ENCODE measurements around the gene EGFR.

EGFR gene

DNA sequence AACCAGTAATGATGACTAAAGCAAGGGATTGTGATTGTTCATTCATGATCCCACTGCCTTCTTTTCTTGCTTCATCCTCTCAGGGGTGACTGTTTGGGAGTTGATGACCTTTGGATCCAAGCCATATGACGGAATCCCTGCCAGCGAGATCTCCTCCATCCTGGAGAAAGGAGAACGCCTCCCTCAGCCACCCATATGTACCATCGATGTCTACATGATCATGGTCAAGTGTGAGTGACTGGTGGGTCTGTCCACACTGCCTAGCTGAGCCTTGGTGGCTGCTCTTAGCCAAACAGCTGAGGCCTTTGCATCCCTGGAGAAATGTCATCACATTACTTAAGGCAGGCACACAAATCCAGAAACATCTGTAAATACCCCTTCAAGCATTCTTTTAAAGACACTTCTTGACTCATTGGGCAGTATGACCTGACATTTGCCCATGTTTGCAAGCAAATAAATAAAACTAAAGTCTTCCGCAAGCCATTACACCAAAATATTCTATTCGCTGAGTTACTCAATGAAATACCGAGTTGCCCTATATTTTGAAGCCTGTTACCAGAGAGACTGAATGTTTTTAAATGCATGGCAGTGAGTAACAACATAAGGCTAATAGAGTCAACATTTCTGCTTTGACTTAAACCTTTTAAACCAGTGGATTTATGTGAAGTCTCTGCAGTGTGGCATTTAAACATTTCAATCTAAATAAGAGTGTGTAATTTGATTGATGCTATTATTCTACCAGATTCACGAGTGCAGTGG lies 180.0 kb downstream of the EGFR start:
- Histone ChIP-seq H3K9ac (ENCODE audit: low read length) (no peak overlapping the region), H3K4me1 (ENCODE audit: insufficient read depth, low read length, severe bottlenecking) (no peaks in the 10 kb centered on the region), H3K4me3 (ENCODE audit: low read depth, low read length, poor library complexity, severe bottlenecking) (no peak overlapping the region), H3F3A (ENCODE audit: insufficient read depth, low read length) (no peaks in the 10 kb centered on the region), H3K9me2 (ENCODE audit: low read depth, low read length) (no peaks in the 10 kb centered on the region), H3K36me3 (ENCODE audit: insufficient read depth, low read length) (no peaks in the 10 kb centered on the region), H3K27me3 (ENCODE audit: insufficient read depth, low read length) (no peaks in the 10 kb centered on the region), H3K27ac (ENCODE audit: low read depth, low read length, poor library complexity, severe bottlenecking) (no peak overlapping the region), H3K9me3 (ENCODE audit: low read length) (no peaks in the 10 kb centered on the region), H4K20me1 (ENCODE audit: insufficient read depth, low read length) (no peaks in the 10 kb centered on the region), H2AFZ (ENCODE audit: low read length) (no peak overlapping the region), H3K4me2 (ENCODE audit: low read length) (no peak overlapping the region), H3K79me2 (ENCODE audit: insufficient read depth, low read length) (no peaks in the 10 kb centered on the region)
- TF ChIP-seq, protein P1, sequence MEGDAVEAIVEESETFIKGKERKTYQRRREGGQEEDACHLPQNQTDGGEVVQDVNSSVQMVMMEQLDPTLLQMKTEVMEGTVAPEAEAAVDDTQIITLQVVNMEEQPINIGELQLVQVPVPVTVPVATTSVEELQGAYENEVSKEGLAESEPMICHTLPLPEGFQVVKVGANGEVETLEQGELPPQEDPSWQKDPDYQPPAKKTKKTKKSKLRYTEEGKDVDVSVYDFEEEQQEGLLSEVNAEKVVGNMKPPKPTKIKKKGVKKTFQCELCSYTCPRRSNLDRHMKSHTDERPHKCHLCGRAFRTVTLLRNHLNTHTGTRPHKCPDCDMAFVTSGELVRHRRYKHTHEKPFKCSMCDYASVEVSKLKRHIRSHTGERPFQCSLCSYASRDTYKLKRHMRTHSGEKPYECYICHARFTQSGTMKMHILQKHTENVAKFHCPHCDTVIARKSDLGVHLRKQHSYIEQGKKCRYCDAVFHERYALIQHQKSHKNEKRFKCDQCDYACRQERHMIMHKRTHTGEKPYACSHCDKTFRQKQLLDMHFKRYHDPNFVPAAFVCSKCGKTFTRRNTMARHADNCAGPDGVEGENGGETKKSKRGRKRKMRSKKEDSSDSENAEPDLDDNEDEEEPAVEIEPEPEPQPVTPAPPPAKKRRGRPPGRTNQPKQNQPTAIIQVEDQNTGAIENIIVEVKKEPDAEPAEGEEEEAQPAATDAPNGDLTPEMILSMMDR (IDR thresholded peaks at IDR 0.05; ENCODE audit: low read length) = no peak
- no peak for TF ChIP-seq EZH2 (IDR thresholded peaks at IDR 0.05; ENCODE audit: borderline replicate concordance, low read length)

- Histone ChIP-seq H3K4me3 (ENCODE audit: low read depth, low read length, poor library complexity, severe bottlenecking) (no peak overlapping the region), H3K9me2 (ENCODE audit: low read depth, low read length) (no peaks in the 10 kb centered on the region), H3K36me3 (ENCODE audit: insufficient read depth, low read length) (no peaks in the 10 kb centered on the region), H4K20me1 (ENCODE audit: insufficient read depth, low read length) (no peaks in the 10 kb centered on the region), H3K4me1 (ENCODE audit: insufficient read depth, low read length, severe bottlenecking) (no peaks in the 10 kb centered on the region), H3F3A (ENCODE audit: insufficient read depth, low read length) (no peaks in the 10 kb centered on the region), H2AFZ (ENCODE audit: low read length) (no peak overlapping the region), H3K4me2 (ENCODE audit: low read length) (no peak overlapping the region), H3K27me3 (ENCODE audit: insufficient read depth, low read length) (no peaks in the 10 kb centered on the region), H3K79me2 (ENCODE audit: insufficient read depth, low read length) (no peaks in the 10 kb centered on the region), H3K9ac (ENCODE audit: low read length) (no peak overlapping the region), H3K9me3 (ENCODE audit: low read length) (no peaks in the 10 kb centered on the region), H3K27ac (ENCODE audit: low read depth, low read length, poor library complexity, severe bottlenecking) (no peak overlapping the region)
- TF ChIP-seq EZH2 (IDR thresholded peaks at IDR 0.05; ENCODE audit: borderline replicate concordance, low read length) = no peak
- TF ChIP-seq, protein P1 (IDR thresholded peaks at IDR 0.05; ENCODE audit: low read length) = no peak
These were observed 180.6 kb downstream of the EGFR start for GRCh38 chr7:55199418-55199817.

- Histone ChIP-seq H3F3A (ENCODE audit: insufficient read depth, low read length) (no peaks in the 10 kb centered on the region), H3K36me3 (ENCODE audit: insufficient read depth, low read length) (no peaks in the 10 kb centered on the region)
These were observed 181.6 kb downstream of the EGFR start for GRCh38 chr7:55200441-55200840.

More at GRCh38 chr7:55200441-55200840, 181.6 kb downstream of the EGFR start:
- Histone ChIP-seq H4K20me1 (ENCODE audit: insufficient read depth, low read length) (no peaks in the 10 kb centered on the region), H3K9me3 (ENCODE audit: low read length) (no peaks in the 10 kb centered on the region), H3K79me2 (ENCODE audit: insufficient read depth, low read length) (no peaks in the 10 kb centered on the region), H3K27me3 (ENCODE audit: insufficient read depth, low read length) (no peaks in the 10 kb centered on the region), H3K4me1 (ENCODE audit: insufficient read depth, low read length, severe bottlenecking) (no peaks in the 10 kb centered on the region), H3K27ac (ENCODE audit: low read depth, low read length, poor library complexity, severe bottlenecking) (no peak overlapping the region), H3K9me2 (ENCODE audit: low read depth, low read length) (no peaks in the 10 kb centered on the region), H3K9ac (ENCODE audit: low read length) (no peak overlapping the region), H3K4me2 (ENCODE audit: low read length) (no peak overlapping the region), H2AFZ (ENCODE audit: low read length) (no peak overlapping the region), H3K4me3 (ENCODE audit: low read depth, low read length, poor library complexity, severe bottlenecking) (no peak overlapping the region)
- no peak for TF ChIP-seq EZH2 (IDR thresholded peaks at IDR 0.05; ENCODE audit: borderline replicate concordance, low read length)
- TF ChIP-seq, protein P1 (IDR thresholded peaks at IDR 0.05; ENCODE audit: low read length) = no peak

All from OCI-LY1 (cell line).